K562 treated with DMSO at 1 percent for 48 hours (cell line): ENCODE results near the gene LCN6. TPM values are rescaled to one million over a fixed set of nuclear protein-coding genes. Genes with fewer than 3 reads are reported as not detected.

Experiments
- total RNA-seq: library from RNA; unstranded; fragments of 300-600 nt; gene quantifications from 2 replicates; pipeline ENCODE4 v1.2.3, GENCODE V29; 2022; ENCODE audit warnings: low replicate concordance; ENCODE audit errors: extremely low read depth

LCN6 gene
- not detected in 2 replicates for total RNA-seq

GRCh38 chr9:136748201-136748600 is at the start of gene LCN6:
LCN6 (minus strand) TSS chr9:136748525; CDS start chr9:136748483, 42 bp downstream.

GRCh38 chr9:136796238-136796774 is 48.0 kb upstream of the LCN6 start, which contains the start of gene CCDC183:
CCDC183 (plus strand) TSS chr9:136796338; CDS start chr9:136796398, 60 bp downstream.

DNA sequence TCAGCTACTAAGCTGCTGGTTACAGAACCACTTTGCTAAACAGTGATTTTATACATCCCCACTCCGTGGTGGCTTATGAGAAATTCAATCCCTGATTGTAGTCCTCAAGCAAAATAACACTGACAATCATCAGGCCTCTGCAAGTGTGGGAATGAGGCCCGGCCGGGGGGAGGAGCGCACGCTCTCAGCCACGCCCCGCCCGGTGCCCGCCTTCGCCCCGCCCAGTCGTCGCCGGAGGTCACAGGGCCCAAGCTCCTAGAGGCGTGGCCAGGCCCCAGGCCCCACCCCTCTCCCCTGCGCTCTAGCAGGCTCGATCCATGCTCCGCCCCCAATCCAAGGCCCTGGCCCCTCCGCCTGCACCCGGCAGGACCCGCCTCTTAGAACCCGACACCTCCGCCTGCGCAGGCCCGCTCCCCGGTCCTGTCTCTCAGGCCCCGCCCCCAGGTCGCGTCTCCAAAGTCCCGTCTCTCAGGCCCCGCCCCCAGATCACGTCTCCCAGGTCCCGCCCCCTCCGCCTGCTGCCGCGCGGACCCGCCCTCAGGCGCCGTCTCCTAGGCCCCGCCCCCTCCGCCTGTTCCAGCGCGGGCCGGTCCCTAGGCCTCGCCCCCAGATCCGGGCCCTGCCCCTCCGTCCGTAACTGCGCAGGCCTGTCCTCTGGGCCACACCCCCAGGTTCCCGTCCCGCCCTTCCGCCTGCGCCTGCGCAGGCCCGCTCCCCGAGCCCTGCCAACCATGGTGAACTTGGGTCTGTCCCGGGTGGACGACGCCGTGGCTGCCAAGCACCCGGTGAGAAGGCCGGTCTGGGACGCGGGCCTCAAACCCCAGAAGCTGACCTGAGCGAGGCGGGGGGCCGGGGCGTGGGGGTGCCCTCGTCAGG is 42.6 kb upstream of the LCN6 start, which contains the start of gene TMEM141:
Gene TMEM141 (plus strand): TSS at position 705 of the 876 bp plus-strand sequence. CDS start 27 bp downstream, at position 732.

DNA sequence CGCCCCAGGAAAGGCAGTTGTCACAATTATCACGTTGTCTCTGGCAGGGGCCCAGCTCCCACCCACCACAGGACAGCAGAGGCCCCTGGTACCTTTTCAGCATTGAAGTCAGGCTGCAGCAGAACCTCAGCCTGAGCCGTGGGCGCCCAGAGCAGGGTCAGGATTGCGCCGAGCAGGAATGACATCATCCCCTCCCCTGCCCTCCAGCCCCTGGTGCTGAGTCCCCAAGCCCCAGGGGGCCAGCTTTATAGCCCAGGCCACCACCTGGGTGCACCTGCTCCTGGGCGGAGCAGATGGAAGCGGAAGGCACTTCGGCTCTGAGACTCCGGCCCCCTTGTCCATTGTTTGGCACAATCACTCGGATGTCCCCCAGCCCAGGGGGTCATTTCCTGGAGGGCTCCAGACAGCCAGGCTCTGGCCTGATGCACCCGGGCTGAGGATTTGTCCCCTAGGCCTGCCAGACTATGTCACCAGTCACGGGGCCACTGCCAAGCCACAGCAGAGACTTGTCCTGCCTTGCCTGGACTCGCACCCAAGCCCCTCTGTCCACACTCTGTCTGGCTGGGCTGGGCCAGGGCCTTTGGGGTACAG is 16.1 kb upstream of the LCN6 start, which contains the start of gene LCN15:
Gene LCN15 (minus strand): TSS at position 218 of the 591 bp plus-strand sequence. CDS start 30 bp downstream, at position 188.

GRCh38 chr9:136742591-136743391 is 5.5 kb downstream of the LCN6 start, which contains the start of gene LCN10:
LCN10 (minus strand) TSS chr9:136742940; CDS start chr9:136742903, 37 bp downstream.

DNA sequence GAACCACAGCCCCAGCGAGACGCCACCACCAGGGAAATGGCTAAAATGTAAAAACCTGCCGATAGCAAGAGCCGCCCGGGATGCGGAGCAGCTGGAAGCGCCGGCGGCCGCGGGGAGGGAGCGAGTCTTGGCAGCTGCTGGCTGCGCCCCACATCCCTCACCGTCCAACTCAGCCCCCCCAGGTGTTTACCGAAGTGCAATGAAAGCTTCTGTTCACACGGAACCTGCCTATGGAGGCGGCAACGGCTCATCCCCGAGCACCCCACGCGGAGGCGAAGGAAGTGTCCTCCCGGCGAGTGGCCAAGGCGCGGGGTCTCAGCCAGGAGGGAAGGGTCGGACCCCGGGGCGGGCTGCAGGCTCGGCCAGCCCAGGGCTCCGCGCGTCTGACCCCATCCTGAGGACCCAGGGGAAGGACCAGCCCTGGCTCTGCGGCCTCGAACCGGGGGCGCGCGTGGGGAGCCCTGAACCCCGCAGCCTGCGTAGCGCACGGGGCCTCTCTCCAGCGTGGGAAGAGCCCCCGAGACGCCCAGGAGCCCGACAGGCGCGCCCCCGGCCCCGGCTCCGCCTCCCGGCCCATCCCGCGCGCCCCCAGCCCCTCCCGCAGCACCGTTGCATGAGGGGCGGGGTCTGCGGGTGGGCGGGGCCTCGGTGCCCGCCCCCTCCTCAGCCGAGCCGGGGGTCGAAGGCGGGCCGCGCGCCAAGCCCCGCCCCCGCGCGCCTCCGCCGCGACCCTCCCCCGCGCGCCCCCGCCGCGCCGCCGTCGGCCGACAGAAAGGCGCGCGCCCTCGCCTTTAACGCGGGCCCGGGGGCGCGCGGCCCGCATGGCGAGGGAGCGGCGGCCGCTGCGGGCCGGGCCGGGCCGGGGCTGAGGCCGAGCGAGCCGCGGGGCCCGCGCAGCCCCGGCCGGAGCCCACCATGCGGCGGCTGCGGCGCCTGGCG is 36.3 kb downstream of the LCN6 start, which contains the start of gene DIPK1B:
Gene DIPK1B (plus strand): TSS at position 822 of the 939 bp plus-strand sequence. CDS start 94 bp downstream, at position 916.

Other genes with a start within 250 kb of the LCN6 start
- not detected in 2 replicates for gene NOTCH1, start 202.5 kb downstream of the LCN6 start, total RNA-seq
- gene EGFL7, start 85.6 kb downstream of the LCN6 start, total RNA-seq: not detected in 2 replicates
- gene AGPAT2, start 61.1 kb downstream of the LCN6 start, total RNA-seq: not detected in 2 replicates
- gene DIPK1B, start 36.0 kb downstream of the LCN6 start, total RNA-seq: not detected in 2 replicates
- gene LCN10, start 5.6 kb downstream of the LCN6 start, total RNA-seq: not detected in 2 replicates
- not detected in 2 replicates for gene LCN8, start 9.7 kb upstream of the LCN6 start, total RNA-seq
- not detected in 2 replicates for gene LCN15, start 16.0 kb upstream of the LCN6 start, total RNA-seq
- gene TMEM141, start 42.8 kb upstream of the LCN6 start, total RNA-seq: not detected in 2 replicates
- not detected in 2 replicates for gene CCDC183, start 47.8 kb upstream of the LCN6 start, total RNA-seq
- gene RABL6, start 59.4 kb upstream of the LCN6 start, total RNA-seq: 184 TPM in 1 of 2 replicates, not detected in the other
- not detected in 2 replicates for gene AJM1, start 94.0 kb upstream of the LCN6 start, total RNA-seq
- gene PHPT1, start 100.9 kb upstream of the LCN6 start, total RNA-seq: not detected in 2 replicates
- gene MAMDC4, start 103.8 kb upstream of the LCN6 start, total RNA-seq: not detected in 2 replicates
- gene EDF1, start 117.8 kb upstream of the LCN6 start, total RNA-seq: not detected in 2 replicates
- not detected in 2 replicates for gene TRAF2, start 138.0 kb upstream of the LCN6 start, total RNA-seq
- not detected in 2 replicates for gene FBXW5, start 196.2 kb upstream of the LCN6 start, total RNA-seq
- not detected in 2 replicates for gene C8G, start 196.7 kb upstream of the LCN6 start, total RNA-seq
- not detected in 2 replicates for gene LCN12, start 203.7 kb upstream of the LCN6 start, total RNA-seq
- not detected in 2 replicates for gene PTGDS, start 229.0 kb upstream of the LCN6 start, total RNA-seq
- gene LCNL1, start 234.5 kb upstream of the LCN6 start, total RNA-seq: not detected in 2 replicates
- gene PAXX, start 243.9 kb upstream of the LCN6 start, total RNA-seq: not detected in 2 replicates
- not detected in 2 replicates for gene CLIC3, start 248.0 kb upstream of the LCN6 start, total RNA-seq